Measurements from ENCODE around the gene RTP4. TPM values are rescaled to one million over a fixed set of nuclear protein-coding genes. Genes with fewer than 3 reads are reported as not detected.

Gene RTP4
- total and polyA plus RNA-seq, 4 donors, result 2.4 to 6.4 (median 4.4) TPM

Other genes with a start within 250 kb of the RTP4 start
- 1 to 10 TPM; 5.0 to 7.9 TPM for gene RPL39L, start 228.9 kb upstream of the RTP4 start, total RNA-seq
- 1 to 10 TPM; 3.4 to 9.4 TPM for gene RPL39L, start 228.9 kb upstream of the RTP4 start, polyA plus RNA-seq
- gene RTP1, start 170.9 kb upstream of the RTP4 start, total RNA-seq, result not detected
- not detected for gene RTP1, start 170.9 kb upstream of the RTP4 start, polyA plus RNA-seq
- gene MASP1, start 76.6 kb upstream of the RTP4 start, total RNA-seq, result 1 to 10 TPM in 1 of 2 donors, under 1 TPM in 1; 0.71 to 8.3 TPM
- under 1 TPM; 0.31 to 0.47 TPM for gene MASP1, start 76.6 kb upstream of the RTP4 start, polyA plus RNA-seq